A172 (cell line): ENCODE results near the gene ZCCHC3. TPM values are rescaled to one million over a fixed set of nuclear protein-coding genes. Genes with fewer than 3 reads are reported as not detected.
"Not testable (repeated sequence)": the region's sequence is repeated elsewhere in the genome, so short reads cannot be mapped to it uniquely, and the experiment has no call there.

Experiments
- DNase-seq: peaks from one replicate; pipeline ENCODE4 v3.0.0-alpha.2; 2015; ENCODE audit warnings: low spot score
- total RNA-seq: library from RNA; depleted of rRNA; stranded (reverse); fragments of >200 nt; shearing (Covaris generic); gene quantifications from 2 replicates; pipeline ENCODE4 v1.2.3, GENCODE V29; 2014

The ZCCHC3 gene
- total RNA-seq, 1 experiment from 2014 or later: 12.9 TPM

DNA sequence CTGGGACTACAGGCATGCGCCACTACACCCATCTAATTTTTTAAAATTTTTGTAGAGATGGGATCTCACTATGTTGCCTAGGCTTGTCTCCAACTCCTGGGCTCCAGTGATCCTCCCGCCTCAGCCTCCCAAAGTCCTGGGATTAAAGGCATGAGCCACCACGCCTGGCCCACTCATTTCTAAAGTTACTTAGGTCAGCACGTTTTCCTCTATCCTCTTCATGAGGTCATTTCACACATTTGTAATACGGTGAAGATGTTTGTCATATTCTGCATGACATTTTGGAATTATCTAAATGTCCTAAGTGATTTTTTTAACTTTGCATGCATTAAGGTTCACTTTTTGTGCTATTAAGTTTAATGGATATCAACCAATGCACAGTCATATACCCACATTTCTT is 16.0 kb downstream of the ZCCHC3 start:
- no peak for DNase-seq

DNA sequence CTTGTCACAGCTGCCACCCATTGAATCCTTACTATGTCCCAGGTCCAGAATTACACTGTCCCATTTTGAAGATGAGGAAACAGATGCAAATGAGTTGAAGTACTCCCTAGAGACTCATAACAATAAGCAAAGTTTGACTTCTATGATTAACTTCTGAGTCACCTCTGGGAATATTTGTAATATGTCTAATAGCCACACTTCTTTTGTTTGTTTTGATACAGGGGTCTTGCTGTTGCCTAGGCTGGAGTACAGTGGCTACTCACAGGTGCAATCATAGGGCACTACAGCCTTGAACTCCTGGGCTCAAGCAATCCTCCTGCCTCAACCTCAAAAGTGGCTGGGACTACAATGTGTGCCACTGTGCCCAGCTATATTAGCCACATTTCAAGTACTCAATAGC is 16.6 kb downstream of the ZCCHC3 start:
- DNase-seq: no peak

DNA sequence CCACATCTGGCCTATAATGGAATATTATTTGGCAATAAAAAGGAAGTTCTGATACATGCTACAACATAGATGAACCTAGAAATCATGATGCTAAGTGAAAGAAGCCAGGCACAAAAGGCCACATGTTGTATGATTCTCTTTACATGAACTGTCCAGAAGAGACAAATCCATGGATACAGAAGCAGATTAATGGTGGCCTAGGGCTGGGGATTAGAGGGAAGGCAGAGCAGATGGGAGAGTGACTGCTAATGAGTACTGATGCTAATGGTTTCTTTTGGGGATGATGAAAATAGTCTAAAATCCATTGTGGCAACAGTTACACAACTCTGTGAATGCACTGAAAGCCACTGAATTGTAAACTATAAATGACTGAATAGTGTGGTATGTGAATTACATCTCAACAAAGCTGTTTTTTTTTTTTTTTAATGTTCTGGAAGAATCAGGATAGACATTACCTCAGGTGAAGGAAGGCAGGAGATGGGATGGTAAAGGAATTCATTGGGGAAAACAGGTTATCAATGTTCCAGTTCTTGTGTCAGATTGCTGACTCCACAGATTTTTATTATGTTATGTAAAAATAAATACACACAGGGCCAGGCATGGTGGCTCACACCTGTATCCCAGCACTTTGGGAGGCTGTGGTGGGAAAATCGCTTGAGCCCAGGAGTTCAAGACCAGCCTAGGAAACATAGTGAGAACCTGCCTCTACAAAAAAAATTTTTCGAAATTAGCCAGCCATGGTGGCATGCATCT is 19.1 kb downstream of the ZCCHC3 start:
- no peak for DNase-seq

DNA sequence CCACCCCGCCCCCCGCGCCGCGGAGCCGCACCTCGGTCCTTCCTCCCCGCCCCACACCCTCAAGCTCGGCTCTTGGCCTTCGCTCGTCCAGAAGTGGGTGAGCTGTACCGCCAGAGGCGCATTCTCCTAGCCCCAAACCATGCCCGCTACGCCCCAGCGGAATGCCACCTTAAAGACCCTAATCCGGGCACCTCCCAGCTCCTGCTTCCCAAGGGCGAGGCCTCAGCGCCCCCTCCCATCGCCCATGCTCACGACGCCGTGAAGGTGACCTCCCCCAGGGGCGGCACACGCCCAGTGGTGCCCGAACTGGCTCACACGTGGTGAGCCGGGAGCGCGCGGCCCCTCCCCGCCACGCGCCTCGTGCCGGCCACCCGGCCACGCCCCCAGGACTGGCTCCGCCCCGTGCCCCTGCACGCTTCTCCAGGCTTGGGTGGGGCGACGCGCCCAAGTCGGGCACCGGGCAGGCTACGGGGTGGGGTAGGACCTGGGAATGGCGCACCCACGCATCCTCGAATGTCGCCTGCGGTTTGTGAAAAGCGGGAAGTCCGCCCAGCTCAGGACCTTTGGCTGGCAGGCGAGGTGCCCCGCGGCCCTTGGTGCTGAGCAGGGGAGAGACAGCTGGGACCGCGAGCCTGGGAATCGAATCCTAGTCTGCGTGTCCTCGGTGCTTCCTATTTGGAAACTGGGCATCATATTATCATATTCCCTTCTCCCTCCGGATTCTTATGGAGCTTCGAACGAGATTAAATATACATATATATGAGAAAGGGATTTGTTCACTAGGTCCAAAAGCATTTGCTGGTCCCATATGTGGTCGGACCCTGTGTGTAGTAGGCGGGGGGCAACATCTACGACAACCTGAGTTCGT is 27.0 kb downstream of the ZCCHC3 start:
- peak; percentile 80 for DNase-seq

DNA sequence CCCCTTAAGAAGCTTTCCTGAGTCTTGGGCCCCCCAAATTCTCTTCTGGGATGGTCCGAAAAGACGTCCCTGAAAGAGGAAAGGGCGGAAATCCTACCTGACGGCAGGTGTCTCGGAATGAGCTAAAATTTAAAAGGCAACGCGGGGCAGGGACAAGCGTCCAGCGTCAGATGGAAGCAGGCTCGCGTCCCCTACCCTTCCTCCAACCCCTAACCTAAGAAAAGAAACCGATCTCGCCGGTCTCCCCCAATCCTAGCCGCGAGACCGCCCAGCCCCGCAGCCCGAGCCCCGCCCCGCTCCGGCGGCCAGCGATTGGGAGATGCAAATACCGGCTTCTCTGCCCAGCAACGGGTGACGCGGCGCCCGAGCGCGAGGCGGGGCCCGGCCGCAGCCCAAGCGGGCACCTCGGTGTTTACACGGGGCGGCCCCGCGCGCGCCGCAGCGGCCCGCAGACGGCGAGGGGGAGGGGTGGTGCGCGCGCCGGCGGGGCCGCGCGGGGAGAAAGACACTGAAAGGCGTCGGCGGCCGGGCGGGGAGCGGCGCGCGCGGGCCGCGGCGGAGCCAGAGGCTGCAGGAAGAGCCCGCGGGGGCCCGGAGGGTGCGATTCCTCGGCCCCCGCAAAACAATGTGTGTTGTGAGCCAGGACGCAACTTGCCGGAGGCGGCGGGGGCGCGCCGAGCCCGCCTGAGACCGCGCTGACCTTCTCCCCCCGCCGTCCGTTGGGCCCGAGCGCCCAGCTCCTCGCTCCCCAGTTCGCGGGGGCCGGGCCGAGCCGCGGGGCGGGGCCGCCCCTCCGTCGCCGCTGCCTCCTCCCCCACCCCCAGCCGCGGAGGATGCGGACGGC is 27.9 kb downstream of the ZCCHC3 start, which contains the start of gene SOX12:
Gene SOX12 (plus strand): TSS at position 508 of the 844 bp plus-strand sequence. CDS start 373 bp downstream, outside the sequence.
- DNase-seq: peak; percentile 81

DNA sequence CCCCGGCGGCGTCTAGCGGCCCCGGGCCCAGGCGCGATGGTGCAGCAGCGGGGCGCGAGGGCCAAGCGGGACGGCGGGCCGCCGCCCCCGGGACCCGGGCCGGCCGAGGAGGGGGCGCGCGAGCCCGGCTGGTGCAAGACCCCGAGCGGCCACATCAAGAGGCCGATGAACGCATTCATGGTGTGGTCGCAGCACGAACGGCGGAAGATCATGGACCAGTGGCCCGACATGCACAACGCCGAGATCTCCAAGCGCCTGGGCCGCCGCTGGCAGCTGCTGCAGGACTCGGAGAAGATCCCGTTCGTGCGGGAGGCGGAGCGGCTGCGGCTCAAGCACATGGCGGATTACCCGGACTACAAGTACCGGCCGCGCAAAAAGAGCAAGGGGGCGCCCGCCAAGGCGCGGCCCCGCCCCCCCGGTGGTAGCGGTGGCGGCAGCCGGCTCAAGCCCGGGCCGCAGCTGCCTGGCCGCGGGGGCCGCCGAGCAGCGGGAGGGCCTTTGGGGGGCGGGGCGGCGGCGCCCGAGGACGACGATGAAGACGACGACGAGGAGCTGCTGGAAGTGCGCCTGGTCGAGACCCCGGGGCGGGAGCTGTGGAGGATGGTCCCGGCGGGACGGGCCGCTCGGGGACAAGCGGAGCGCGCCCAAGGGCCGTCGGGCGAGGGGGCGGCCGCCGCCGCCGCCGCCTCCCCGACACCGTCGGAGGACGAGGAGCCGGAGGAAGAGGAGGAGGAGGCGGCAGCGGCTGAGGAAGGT is 28.7 kb downstream of the ZCCHC3 start:
- peak; percentile 32 for DNase-seq

DNA sequence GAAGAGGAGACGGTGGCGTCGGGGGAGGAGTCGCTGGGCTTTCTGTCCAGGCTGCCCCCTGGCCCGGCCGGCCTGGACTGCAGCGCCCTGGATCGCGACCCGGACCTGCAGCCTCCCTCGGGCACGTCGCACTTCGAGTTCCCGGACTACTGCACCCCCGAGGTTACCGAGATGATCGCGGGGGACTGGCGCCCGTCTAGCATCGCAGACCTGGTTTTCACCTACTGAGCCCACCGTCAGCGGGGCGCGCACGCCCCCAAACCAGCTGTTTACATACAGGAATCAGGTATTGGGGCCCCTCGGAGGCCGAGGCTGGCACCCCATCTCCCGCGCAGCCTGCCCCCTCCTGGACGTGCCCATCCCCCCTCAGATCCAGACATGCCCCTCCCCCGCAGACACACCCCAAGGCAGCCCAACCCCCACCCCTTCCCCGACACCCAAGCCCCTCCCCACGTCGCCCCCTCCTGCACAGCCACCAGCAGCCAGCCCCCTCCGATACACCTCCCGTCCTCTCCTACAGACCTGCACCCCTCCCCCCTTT is 29.3 kb downstream of the ZCCHC3 start:
- DNase-seq: peak; percentile 27

DNA sequence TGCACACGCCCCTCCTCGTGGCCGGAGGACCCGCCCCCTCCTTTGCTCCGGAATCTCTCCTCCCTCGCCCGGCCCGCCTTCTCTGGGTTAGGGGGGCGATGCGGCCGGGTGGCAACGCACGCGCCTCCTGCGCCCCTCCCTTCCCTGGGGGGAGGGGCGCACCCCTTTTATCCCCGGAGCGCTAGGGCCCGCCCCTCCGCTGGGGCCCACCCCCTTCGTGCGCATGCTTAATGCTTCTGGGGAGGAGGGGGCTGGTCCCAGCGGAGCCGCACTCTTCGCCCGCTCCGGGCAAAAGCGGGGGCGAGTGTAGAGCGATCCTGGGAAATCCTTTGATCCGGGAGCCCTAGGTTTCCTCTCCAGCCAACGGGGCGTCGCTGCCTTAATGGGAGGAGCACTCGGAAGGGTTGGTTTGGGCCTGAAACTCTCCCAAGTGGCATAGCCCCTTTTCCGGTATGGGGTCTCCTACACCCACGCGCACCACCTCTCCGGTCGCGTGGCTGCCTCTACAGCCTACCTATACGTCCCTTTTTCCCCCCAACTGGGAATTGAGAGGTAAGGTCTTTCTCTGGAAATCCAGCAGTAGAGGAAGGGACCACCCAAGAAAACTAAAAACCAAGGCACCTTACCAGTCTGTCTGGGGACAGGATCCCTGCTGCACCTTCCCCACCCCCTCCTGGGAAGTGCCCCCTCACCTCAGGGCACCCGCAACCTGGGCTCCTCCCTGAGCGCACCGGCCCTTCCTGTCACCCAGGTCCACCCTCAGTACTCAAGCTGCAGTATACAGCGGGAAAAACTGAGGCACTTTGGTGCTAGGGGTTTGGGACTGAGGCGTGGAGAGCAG is 30.0 kb downstream of the ZCCHC3 start:
- DNase-seq: peak; percentile 79

DNA sequence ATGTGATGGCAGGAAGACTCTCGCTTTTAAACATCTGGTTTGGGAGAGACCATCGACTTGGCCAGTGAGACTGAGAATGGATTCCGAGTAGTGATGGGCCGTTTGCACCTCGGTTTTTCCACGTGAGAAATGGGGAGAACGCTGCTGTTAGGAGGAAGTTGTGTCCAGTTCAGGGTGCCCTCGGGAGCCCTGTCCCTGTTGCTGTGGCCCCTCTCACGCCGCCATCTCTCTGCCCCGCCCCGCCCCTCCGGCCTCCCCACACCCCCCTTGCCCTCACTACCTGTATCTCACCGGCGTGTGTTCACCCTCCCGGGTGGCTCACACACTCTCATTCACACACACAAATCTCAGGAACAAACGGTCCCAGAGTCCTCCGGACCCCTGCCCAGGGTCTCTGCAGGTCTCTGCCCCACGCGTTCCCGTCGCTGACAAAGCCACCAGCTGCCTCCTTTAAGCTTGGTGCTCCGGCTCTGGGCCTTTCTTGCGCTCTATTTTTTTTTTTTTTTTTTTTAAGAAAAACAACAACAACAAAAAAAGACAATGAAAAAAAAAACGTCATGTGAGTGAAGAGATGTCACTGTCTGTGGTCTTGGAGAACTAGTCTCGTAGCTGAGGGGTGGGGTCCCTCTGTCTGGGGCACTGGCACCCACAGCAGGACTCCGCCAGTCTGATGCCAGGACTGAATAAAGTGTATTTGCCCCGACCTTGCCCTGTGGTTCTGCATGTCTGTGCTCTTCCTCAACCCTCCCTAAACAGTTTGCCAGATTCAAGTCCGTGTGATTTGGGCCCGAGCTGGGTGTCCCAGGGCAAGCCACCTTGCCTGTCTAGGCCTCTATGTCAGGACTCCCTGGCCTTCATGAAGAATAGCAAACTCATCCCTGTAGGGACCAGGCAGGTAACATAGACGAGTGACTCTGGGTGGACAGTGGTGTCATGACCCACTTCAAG is 30.9 kb downstream of the ZCCHC3 start:
- DNase-seq: no peak

DNA sequence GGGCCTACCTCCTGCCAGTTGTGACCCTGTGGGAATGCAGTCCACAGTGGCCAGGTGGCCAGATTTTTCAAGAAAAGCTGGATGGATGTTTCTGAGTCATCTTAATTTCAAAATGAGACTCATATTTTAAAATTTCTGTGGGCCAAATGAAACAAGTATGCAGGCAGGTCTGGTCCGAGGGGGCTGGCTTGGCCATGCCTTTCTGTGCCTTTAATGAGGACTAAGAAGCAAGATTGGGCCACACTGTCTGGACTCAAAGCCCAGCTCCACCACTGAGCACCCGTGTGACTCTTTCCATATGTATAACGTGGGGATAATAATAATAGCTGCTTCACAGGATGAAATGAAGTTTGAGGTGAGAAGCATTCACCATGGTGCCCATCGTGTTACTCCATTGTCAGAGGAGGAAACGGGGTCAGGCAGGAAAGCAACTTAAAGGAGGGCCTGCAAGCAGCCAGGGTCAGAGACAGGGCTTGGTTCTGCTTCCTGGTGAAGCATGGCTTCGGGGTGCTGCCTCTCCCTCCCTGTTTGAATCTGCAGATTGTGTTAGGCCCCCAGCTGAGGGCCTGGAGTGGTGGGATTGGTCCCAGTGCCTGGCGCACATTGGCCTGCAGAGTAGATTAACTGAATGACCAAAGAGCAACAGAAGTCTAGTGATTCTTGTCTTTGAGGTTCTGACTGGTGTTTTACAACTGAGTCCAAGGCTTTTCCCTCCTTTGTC is 31.8 kb downstream of the ZCCHC3 start:
- no peak for DNase-seq

DNA sequence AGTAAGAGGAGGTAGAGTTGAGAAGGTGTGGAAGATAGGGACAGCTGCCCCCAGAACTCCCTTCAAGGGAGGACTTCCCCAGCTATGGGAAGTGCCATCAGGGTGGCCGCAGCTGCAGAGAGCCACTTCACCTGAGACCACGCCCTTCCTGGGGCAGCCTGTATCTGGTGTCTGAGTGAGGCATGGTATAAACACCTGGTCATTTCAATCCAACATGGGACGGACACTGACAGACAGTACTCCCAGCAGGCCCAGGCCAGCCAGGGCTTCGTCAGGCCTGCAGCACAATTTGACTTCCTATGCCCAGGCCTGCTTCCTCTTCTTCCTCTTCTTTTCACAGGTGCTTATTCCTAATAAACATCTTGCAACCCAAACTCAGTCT is 32.5 kb downstream of the ZCCHC3 start:
- no peak for DNase-seq

DNA sequence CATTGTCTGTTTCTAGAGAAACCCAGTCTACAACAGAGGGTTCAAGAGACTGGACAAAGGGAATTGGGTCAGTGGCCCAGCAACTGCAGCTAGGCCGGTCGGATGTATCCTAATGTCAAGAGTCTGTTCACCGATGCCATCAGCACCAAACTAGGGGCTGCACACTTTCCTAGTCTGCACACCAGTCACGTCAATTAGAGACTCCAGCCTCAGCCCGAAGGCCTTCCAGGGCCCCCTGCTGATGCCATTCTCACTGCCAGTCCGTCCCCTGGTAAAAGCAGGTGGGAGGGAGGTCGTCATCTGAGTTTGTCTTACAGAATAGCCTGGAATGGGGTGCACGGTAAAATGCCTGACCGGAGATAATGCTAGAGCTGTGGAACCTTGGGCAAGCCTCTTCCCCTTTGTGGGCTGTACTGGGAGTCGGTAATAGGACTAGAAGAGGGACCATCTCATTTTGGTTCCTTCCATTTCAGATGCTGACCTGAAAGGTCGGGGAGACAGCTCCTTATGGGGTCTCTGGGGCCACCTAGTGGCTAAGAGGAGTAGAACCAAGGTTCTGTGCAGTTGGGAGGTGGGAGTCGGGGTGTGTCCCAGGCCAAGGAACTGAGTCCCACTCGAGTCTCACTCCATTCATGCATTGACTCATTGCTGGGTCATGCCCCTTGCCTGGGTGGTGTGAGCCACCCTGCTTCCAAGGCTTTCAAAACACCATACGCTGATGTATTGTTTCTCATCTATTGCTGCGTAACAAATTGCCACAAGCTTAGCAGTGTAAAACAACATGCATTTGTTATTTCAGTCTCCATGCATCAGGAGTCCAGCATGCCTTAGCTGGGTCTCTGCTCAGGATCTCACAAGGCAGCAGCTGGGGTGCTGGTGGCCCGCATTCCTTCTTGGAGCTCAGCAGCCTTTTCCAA is 33.1 kb downstream of the ZCCHC3 start:
- DNase-seq: peak; percentile 54

DNA sequence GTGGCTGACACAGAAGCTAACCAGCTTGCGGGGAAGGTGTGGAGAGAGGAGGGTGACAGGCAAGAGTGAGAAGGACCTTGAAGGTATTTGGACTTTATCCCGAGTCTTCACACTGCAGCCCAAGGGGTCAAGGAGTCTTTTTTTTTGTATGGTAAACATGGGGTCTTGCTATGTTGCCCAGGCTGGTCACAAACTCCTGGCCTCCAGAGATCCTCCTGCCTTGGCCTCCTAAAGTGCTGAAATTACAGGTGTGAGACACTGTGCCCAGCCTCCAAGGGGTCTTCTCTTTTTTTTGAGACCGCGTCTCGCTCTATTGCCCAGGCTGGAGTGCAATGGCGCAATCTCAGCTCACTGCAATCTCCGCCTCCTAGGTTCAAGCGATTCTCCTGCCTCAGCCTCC is 37.2 kb downstream of the ZCCHC3 start:
- no peak for DNase-seq

DNA sequence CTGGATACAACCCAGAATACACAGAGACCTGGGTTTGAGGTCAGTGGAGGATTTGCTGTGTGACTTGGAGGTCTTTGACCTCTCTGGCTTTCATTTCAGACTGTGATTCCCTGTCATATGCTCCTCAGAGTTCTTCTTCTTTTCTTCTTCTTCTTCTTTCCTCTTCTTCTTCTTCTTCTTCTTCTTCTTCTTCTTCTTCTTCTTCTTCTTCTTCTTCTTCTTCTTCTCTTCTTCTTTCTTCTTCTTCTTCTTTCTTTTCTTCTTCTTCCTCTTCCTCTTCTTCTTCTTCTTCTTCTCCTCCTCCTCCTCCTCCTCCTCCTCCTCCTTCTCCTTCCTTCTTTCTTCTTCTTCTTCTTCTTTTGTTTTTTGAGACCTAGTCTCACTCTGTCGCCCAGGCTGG is 38.7 kb downstream of the ZCCHC3 start:
- DNase-seq: not testable (repeated sequence)

DNA sequence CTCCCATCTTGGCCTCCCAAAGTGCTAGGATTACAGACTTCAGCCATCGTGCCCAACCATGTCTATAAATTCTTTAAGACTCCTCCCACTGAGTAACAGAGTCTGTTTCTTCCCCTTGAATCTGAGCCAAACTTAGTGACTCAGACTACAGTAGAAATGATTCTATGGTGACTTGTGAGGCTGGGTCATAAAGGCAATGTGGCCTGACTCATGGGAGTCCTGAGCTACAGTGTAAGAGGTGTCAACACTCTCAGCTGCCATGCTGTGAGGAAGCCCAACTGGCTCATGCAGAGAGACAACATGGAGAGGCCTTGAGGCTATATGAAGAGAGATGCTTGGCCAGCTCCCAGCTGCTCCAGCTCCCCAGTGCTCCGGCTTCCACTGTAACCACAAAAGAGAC is 44.3 kb downstream of the ZCCHC3 start:
- peak; percentile 95 for DNase-seq

DNA sequence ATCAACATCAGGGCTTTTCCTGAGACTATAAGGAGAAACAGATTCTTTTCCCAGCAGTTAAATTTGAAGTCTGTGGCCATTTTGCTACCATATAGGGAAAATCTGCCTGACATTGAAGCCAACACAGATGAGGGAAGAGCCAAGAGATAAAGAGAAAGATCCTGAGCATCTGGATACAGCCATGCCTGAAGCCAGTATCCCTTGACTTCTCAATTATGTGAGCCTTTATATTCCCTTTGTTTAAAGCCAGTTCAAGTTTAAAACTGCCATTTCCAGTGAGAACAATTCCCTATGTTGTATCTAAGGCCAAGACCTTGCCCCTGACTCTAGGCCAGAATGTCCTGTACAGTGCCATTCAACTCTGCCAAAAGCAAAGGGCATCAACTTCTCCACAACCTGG is 45.7 kb downstream of the ZCCHC3 start:
- DNase-seq: no peak

DNA sequence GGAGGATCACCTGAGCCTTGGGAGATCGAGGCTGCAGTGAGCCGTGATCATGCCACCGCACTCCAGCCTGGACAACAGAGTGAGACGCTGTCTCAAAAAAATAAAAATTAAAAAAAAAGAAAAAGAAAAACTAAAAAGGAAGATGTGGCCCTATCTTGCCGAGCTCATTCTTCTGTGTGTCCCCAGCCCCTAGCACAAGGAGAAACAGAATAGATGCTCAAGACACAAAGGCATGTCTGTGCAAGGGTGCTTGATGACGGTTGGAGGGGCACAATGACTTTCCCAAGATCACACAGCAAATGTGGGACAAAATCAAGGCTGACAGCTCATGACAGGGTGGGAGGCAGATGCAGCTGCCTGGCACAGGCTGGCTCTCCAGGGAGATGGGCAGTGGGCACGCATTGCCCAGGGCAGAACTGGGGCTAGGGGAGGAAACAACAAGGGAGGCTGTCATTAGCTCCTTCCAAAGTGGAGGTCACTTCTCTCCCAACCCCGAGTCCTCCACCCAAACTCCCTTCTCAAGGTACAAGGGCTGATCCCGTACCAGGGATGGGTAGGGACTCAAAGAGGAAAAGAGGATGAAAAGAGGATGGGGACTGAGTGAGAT is 48.8 kb downstream of the ZCCHC3 start:
- no peak for DNase-seq
